Sigmoid colon (tissue), 7 donors: ENCODE results near the gene MTFR2. TPM values are rescaled to one million over a fixed set of nuclear protein-coding genes. Genes with fewer than 3 reads are reported as not detected.

Experiments used
- DNase-seq: peaks from one replicate; pipeline ENCODE4 v3.0.0-alpha.2; 2019
- H3K27ac ChIP-seq, 4 donors: fragments of 200-600 bp; sonication (generic); one replicate each; pipeline ENCODE4 v1.5.1; 2016 to 2019; ENCODE audit warnings: mild to moderate bottlenecking in 1 of 4
- H3K27me3 ChIP-seq, 3 donors: fragments of 200-600 bp; sonication (generic); one replicate each; pipeline ENCODE4 v1.5.1; 2019; ENCODE audit warnings: mild to moderate bottlenecking in 1 of 3
- H3K36me3 ChIP-seq, 4 donors: fragments of 200-600 bp; sonication (generic); one replicate each; pipeline ENCODE4 v1.5.1; 2016 to 2019
- H3K4me1 ChIP-seq, 4 donors: fragments of 200-600 bp; sonication (generic); one replicate each; pipeline ENCODE4 v1.5.1; 2017 to 2019
- H3K4me3 ChIP-seq, 4 donors: fragments of 200-600 bp; sonication (generic); one replicate each; pipeline ENCODE4 v1.5.1; 2017 to 2019; ENCODE audit warnings: mild to moderate bottlenecking in 2 of 4, moderate library complexity in 1 of 4
- H3K9me3 ChIP-seq, 4 donors: fragments of 200-600 bp in 3 of 4; sonication (generic) in 3 of 4; one replicate each; pipeline versions ENCODE4 v1.5.1 to v1.6.1; 2013 to 2019
- EP300 ChIP-seq, 4 donors: sonication (generic); formaldehyde crosslinking; IDR thresholded peaks; one replicate each; pipeline ENCODE4 v1.6.1; 2017; ENCODE audit warnings: antibody characterized with exemption in 4 of 4
- POLR2A ChIP-seq, 2 donors: fragments of 450-650 bp; IDR thresholded peaks; one replicate each; pipeline ENCODE4 v1.6.1; 2016; ENCODE audit warnings: antibody characterized with exemption in 2 of 2, mild to moderate bottlenecking in 2 of 2, moderate library complexity in 2 of 2
- POLR2AphosphoS5 ChIP-seq, 4 donors: sonication (generic); formaldehyde crosslinking; IDR thresholded peaks; one replicate each; pipeline ENCODE4 v1.6.1; 2017; ENCODE audit warnings: antibody characterized with exemption in 4 of 4
- WGBS, 2 donors: extraction: QIAGEN DNeasy Blood & Tissue Kit; methylation state at CpG; one replicate each; pipeline ENCODE4 v1.1.7; 2013; 5-methylcytosine and 5-hydroxymethylcytosine counted together
- intact Hi-C: fragments of 100-400 bp; cut with DNase I; formaldehyde crosslinking; loops from one replicate; pipeline ENCODE4 v1.15.1; 2023
- polyA plus RNA-seq, 3 donors: library from polyadenylated mRNA; stranded (reverse); fragments of 200-250 nt; gene quantifications; one replicate each; pipeline ENCODE4 v1.2.3, GENCODE V29; 2013
- total RNA-seq, 4 donors: library from RNA; depleted of rRNA; stranded (reverse); fragments of >200 nt; gene quantifications; one replicate each; pipeline ENCODE4 v1.1.0, GENCODE V29; 2016
- TF ChIP-seq, protein P1 (sequence below), 4 experiments: fragments of 450-650 bp in 3 of 4; fragments of 200-600 bp in 1 of 4; IDR thresholded peaks; one replicate each; pipeline ENCODE4 v1.5.1; 2016 to 2019; ENCODE audit warnings: antibody characterized with exemption in 4 of 4, mild to moderate bottlenecking in 3 of 4, moderate library complexity in 2 of 4
- donor health status: healthy with polysubstance abuse.
- donor health status: Bipolar disorder and iron deficiency.
- donor health status: healthy.

Gene MTFR2
- total and polyA plus RNA-seq, 7 donors = 0.36 to 6.1 (median 1.6) TPM; not detected in 2

DNA sequence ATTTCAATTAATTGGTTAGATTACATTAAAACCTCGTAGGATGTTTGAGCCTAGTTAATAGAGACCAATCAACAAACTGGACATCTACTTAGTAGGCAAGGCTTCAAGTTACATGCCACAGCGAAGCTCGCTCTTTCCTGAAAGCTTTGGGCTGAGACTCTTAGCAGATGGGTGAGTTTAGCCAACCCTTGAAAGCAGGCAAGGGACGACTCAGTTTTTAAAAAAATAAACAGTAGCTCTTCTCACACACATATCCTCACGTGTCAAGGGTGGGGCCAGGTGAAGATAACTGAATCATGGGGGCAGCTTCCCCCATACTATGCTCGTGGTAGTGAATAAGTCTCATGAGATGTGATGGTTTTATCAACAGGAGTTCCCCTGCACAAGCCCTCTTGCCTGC, 775 bp downstream of the MTFR2 start:
- Histone ChIP-seq H3K36me3 (no peaks in the 10 kb centered on the region), H3K4me3 (peak overlapping the region in 3 of 4 donors; percentile 55 to 72 (median 71)), H3K27me3 (no peaks in the 10 kb centered on the region), H3K4me1 (peaks cover 0 to 21% (median 16%) of the 10 kb centered on the region in 4 donors), H3K27ac (no peak overlapping the region), H3K9me3 (no peaks in the 10 kb centered on the region)
- intact Hi-C loops = no loop called here
- WGBS, 2 donors = 34 to 40% methylated on average over 6 of the region's 6 CpGs
- no peak for DNase-seq
- TF ChIP-seq, protein P1, sequence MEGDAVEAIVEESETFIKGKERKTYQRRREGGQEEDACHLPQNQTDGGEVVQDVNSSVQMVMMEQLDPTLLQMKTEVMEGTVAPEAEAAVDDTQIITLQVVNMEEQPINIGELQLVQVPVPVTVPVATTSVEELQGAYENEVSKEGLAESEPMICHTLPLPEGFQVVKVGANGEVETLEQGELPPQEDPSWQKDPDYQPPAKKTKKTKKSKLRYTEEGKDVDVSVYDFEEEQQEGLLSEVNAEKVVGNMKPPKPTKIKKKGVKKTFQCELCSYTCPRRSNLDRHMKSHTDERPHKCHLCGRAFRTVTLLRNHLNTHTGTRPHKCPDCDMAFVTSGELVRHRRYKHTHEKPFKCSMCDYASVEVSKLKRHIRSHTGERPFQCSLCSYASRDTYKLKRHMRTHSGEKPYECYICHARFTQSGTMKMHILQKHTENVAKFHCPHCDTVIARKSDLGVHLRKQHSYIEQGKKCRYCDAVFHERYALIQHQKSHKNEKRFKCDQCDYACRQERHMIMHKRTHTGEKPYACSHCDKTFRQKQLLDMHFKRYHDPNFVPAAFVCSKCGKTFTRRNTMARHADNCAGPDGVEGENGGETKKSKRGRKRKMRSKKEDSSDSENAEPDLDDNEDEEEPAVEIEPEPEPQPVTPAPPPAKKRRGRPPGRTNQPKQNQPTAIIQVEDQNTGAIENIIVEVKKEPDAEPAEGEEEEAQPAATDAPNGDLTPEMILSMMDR (IDR thresholded peaks at IDR 0.05) = no peak
- no peak for TF ChIP-seq POLR2A (IDR thresholded peaks at IDR 0.05)
- TF ChIP-seq EP300 (IDR thresholded peaks at IDR 0.05) = no peak
- TF ChIP-seq POLR2AphosphoS5 (IDR thresholded peaks at IDR 0.05) = no peak

DNA sequence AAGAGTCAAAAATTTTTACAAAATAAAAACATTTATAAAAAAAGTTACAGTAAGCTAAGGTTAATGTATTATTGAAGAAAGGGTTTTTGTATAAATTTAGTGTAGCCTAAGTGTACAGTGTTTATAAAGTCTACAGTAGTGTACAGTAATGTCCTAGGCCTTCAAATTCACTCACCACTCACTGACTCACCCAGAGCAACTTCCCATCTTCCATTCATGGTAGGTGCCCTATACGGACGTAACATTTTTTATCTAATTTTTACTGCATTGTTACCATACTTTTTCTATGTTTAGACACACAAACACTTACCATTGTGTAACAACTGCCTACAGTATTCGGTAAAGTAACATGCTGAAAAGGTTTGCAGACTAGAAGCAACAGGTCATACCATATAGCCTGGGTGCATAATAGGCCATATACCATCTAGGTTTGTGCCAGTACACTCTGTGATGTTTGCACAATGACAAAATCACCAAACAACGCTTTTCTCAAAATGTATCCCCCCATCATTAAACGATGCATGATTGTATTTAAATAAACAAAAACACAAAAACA, 6.0 kb downstream of the MTFR2 start:
- Histone ChIP-seq H3K9me3 (no peaks in the 10 kb centered on the region), H3K4me1 (no peaks in the 10 kb centered on the region), H3K27me3 (no peaks in the 10 kb centered on the region), H3K4me3 (no peak overlapping the region), H3K36me3 (no peaks in the 10 kb centered on the region), H3K27ac (no peak overlapping the region)
- WGBS, 2 donors = 92 to 94% methylated on average over 5 of the region's 5 CpGs
- TF ChIP-seq POLR2AphosphoS5 (IDR thresholded peaks at IDR 0.05) (no peak), EP300 (IDR thresholded peaks at IDR 0.05) (no peak), POLR2A (IDR thresholded peaks at IDR 0.05) (no peak)
- TF ChIP-seq, protein P1 (IDR thresholded peaks at IDR 0.05) = no peak
- no peak for DNase-seq
- intact Hi-C loops = no loop called here

DNA sequence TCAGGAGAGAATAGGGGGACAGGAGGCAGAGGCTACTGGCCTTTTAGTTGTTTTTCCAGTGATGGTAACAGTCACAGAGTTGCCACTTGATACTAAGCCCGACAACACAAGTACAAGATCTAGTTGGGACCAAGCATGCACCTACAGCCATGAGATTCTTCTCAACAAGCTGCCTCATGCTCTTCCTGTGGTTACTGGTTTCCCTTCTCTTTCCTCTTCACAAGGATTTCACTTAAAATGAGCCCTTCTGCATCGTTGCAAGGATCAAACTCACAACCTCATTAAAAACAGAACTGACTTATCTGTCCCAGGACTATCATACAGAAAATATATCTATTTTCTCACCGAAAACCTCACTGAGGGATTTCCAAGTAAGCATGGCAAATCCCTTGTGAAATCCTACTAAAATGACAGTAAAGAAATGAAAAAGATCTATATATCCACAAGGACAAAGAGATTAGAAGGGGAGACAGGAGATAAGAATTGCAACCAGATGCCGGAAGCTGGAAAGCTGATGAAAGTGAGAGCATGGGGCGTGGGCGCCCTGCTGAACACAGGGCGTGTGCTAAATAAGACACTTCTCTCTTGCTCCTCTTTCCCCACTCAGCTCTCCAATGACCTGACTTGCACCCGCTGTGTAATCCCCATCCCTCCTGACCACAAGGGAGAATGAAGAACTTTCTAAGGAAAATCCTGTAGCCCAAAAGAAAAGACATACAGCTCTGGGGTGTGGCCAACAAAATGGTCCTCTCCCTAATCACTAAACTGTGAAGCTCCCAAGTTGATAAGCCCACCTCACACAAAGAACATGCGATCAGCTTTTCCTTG, 13.4 kb downstream of the MTFR2 start:
- Histone ChIP-seq H3K36me3 (no peaks in the 10 kb centered on the region), H3K27ac (no peak overlapping the region), H3K27me3 (no peaks in the 10 kb centered on the region), H3K9me3 (no peaks in the 10 kb centered on the region), H3K4me1 (no peaks in the 10 kb centered on the region), H3K4me3 (no peak overlapping the region)
- TF ChIP-seq POLR2A (IDR thresholded peaks at IDR 0.05) = no peak
- TF ChIP-seq EP300 (IDR thresholded peaks at IDR 0.05) = no peak
- no peak for TF ChIP-seq POLR2AphosphoS5 (IDR thresholded peaks at IDR 0.05)
- TF ChIP-seq, protein P1 (IDR thresholded peaks at IDR 0.05) = no peak
- WGBS, 2 donors = 67 to 68% methylated on average over 9 of the region's 9 CpGs
- no peak for DNase-seq
- intact Hi-C loops = no loop called here

DNA sequence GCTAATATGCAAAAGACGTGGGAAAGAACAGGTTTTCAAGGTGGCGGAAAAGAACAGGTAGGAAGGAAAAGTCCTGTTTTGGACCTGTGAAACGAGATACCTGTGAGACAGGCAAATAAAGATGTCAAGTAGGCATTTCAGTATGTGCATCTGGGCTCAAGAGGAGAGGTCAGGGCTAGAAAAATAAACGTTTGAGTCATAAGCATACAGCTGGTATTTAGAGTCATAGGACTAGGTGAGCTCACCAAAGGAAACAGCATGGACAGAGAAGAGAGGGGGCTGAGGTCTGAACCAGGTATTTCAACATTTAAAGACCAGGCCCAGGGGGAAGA, 14.9 kb downstream of the MTFR2 start:
- intact Hi-C loops = no loop called here
- TF ChIP-seq EP300 (IDR thresholded peaks at IDR 0.05) (no peak), POLR2A (IDR thresholded peaks at IDR 0.05) (no peak), POLR2AphosphoS5 (IDR thresholded peaks at IDR 0.05) (no peak)
- TF ChIP-seq, protein P1 (IDR thresholded peaks at IDR 0.05) = no peak
- 78 to 86% methylated on average over 4 of the region's 4 CpGs for WGBS, 2 donors
- no peaks in the 10 kb centered on the region for H3K36me3 ChIP-seq
- no peaks in the 10 kb centered on the region for H3K9me3 ChIP-seq
- no peak for DNase-seq
- no peak overlapping the region for H3K27ac ChIP-seq
- no peak overlapping the region for H3K4me3 ChIP-seq
- no peaks in the 10 kb centered on the region for H3K27me3 ChIP-seq
- H3K4me1 ChIP-seq = no peaks in the 10 kb centered on the region
